ENCODE results near the gene DCAF8. TPM values are rescaled to one million over a fixed set of nuclear protein-coding genes. Genes with fewer than 3 reads are reported as not detected.

DCAF8 gene
- total RNA-seq, 1 experiment from 2014 or later = 98.1 TPM

DNA sequence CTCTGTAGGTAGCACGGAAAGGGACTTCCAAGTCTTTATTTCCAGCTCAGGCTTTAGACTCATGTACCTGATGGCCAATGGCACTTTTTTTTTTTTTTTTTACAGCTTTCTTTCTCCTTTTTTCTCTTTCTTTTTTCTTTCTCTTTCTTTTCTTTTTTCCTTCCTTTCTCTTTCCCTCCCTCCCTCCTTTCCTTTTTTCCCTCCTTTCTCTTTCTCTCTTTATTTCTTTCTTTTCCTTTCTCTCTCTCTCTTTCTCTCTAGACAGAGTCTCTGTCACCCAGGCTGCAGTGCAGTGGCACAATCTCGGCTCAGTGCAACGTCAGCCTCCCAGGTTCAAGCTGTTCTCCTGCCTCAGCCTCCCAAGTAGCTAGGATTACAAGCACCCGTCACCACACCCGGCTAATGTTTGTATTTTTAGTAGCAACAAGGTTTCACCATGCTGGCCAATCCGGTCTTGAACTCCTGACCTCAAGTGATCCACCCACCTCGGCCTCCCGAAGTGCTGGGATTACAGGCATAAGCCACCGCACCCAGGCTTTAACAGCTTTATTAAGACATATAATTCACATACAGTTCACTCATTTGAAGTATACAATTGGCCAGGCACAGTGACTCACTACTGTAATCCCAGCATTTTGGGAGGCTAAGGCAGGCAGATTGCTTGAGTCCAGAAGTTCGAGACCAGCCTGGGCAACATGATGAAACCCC lies 5.1 kb upstream of the DCAF8 start:
- Histone ChIP-seq H3K9me2 (ENCODE audit: insufficient read depth) (no peaks in the 10 kb centered on the region), H3K79me2 (ENCODE audit: insufficient read depth, low read length) (no peaks in the 10 kb centered on the region), H3K36me3 (ENCODE audit: control insufficient read depth in 1 of 2, insufficient read depth in 2 of 2, low read length in 2 of 2) (no peaks in the 10 kb centered on the region), H3K4me1 (ENCODE audit: control insufficient read depth in 1 of 2, insufficient read depth in 2 of 2, low read length in 2 of 2) (peaks cover 3 to 11% of the 10 kb centered on the region in 2 experiments; a peak in 3 of 4 replicates), H3K4me3 (replicated peaks in 1 of 2; ENCODE audit: low read depth in 1 of 2, low read length in 2 of 2) (no peak overlapping the region), H3K27me3 (ENCODE audit: insufficient read depth, low read length) (no peaks in the 10 kb centered on the region), H3K9me3 (ENCODE audit: control insufficient read depth in 1 of 2, insufficient read depth in 1 of 2, low read depth in 1 of 2, low read length in 2 of 2) (no peaks in the 10 kb centered on the region), H3K4me2 (ENCODE audit: low read length) (no peak overlapping the region), H4K20me1 (ENCODE audit: insufficient read depth) (no peaks in the 10 kb centered on the region), H2AFZ (ENCODE audit: low read depth, low read length, poor library complexity, severe bottlenecking) (no peak overlapping the region), H3K27ac (ENCODE audit: low read depth, low read length) (no peak overlapping the region), H3K9ac (ENCODE audit: low read length) (no peak overlapping the region)
- ChIA-PET CTCF (interaction anchor here (1.6 kb wide), 1 partner anchor 24 kb away, joined by 4 read pairs; no protein-coding TSS in a partner anchor), RAD21 (ENCODE audit: low non-redundant PET in 1 of 2, low total read pairs in 2 of 2, uncharacterized antibody in 2 of 2, unreplicated experiment in 2 of 2) (no interaction called here), POLR2A (no interaction called here)
- no peak for TF ChIP-seq TCF7L2 (IDR thresholded peaks at IDR 0.05; ENCODE audit: borderline replicate concordance, extremely low read depth, insufficient read depth, insufficient read length)
- BruUV-seq (replicated peaks) = no TSS peak
- no peak for ATAC-seq
- DNase-seq (ENCODE audit: low read depth, low spot score) = no peak
- intact Hi-C loops (cut with micrococcal nuclease) = no loop called here

DNA sequence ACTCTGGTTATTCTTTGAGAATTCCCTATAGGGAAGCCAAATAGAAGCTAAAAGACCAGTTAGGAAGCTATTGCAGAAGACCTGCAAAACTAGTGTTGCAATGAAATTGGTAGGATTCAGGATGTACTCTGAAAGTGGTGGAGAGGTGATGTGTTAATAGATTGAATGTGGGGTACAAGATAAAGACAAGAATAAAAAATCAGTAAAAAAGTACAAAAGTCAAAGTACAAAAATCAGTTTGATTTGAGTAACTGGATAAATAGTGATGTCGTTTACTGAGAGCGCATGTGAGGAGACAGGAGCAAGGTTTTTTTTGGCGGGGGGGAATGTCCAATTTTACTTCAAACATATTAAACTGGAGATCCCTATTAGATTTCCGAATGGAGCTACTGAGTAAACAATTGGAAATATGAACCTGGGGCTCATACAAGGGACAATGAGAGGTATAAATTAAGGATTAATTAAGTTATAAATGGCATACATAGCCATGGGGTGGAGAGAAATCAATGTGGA lies 2.5 kb upstream of the DCAF8 start:
- ChIA-PET CTCF (interaction anchor here (1.8 kb wide), 1 partner anchor 12 kb away, joined by 5 read pairs; no protein-coding TSS in a partner anchor), POLR2A (interaction anchor here (1.7 kb wide), 1 partner anchor 20 kb away, joined by 3 read pairs; the partner anchor contains the start of gene PEX19), RAD21 (ENCODE audit: low non-redundant PET in 1 of 2, low total read pairs in 2 of 2, uncharacterized antibody in 2 of 2, unreplicated experiment in 2 of 2) (no interaction called here)
- Histone ChIP-seq H3K79me2 (ENCODE audit: insufficient read depth, low read length) (peaks cover 24% of the 10 kb centered on the region), H3K4me2 (ENCODE audit: low read length) (no peak overlapping the region), H4K20me1 (ENCODE audit: insufficient read depth) (no peaks in the 10 kb centered on the region), H3K36me3 (ENCODE audit: control insufficient read depth in 1 of 2, insufficient read depth in 2 of 2, low read length in 2 of 2) (0 out of 4 replicates have a peak, but pooled peaks cover 0 to 3% of the 10 kb centered on the region in 2 experiments), H3K4me1 (ENCODE audit: control insufficient read depth in 1 of 2, insufficient read depth in 2 of 2, low read length in 2 of 2) (peaks cover 12 to 24% of the 10 kb centered on the region in 2 experiments), H3K9me3 (ENCODE audit: control insufficient read depth in 1 of 2, insufficient read depth in 1 of 2, low read depth in 1 of 2, low read length in 2 of 2) (no peaks in the 10 kb centered on the region), H3K9ac (ENCODE audit: low read length) (no peak overlapping the region), H3K4me3 (replicated peaks in 1 of 2; ENCODE audit: low read depth in 1 of 2, low read length in 2 of 2) (no peak overlapping the region), H3K27ac (ENCODE audit: low read depth, low read length) (no peak overlapping the region), H2AFZ (ENCODE audit: low read depth, low read length, poor library complexity, severe bottlenecking) (no peak overlapping the region), H3K27me3 (ENCODE audit: insufficient read depth, low read length) (no peaks in the 10 kb centered on the region), H3K9me2 (ENCODE audit: insufficient read depth) (no peaks in the 10 kb centered on the region)
- DNase-seq (ENCODE audit: low read depth, low spot score) (no peak), ATAC-seq (no peak)
- no peak for TF ChIP-seq CEBPB (IDR thresholded peaks at IDR 0.05; ENCODE audit: low read depth)
- TF ChIP-seq CBX3 (IDR thresholded peaks at IDR 0.05; ENCODE audit: low read depth) = no peak
- BruUV-seq (replicated peaks) = no TSS peak
- intact Hi-C loops (cut with micrococcal nuclease) = no loop called here
